ENCODE measurements around the gene BANK1.

- TF ChIP-seq CTCF (IDR thresholded peaks at IDR 0.05) = no peak
- TF ChIP-seq POLR2A (IDR thresholded peaks at IDR 0.05) = no peak
- TF ChIP-seq EP300 (IDR thresholded peaks at IDR 0.05) = no peak
Measured at GRCh38 chr4:102057122-102057521, 266.6 kb downstream of the BANK1 start.
